ENCODE results near the gene ORAI3. TPM values are rescaled to one million over a fixed set of nuclear protein-coding genes. Genes with fewer than 3 reads are reported as not detected.

Gene ORAI3
- total and polyA plus RNA-seq, 2 of the 13 experiments (the other 11 are each of a cell fraction or from before 2014, with no cell fraction given), result 11.4 to 32.0 TPM

GRCh38 chr16:30904114-30904780 is 44.6 kb upstream of the ORAI3 start (continued):
- TF ChIP-seq TEAD3 (CRISPR knock-in tag; optimal IDR thresholded peaks at IDR 0.05; ENCODE audit: borderline replicate concordance) (no peak), MAFK (conservative IDR thresholded peaks at IDR 0.05 in 1 of 2, IDR thresholded peaks at IDR 0.05 in 1 of 2; ENCODE audit: low read length in 2 of 2) (no peak), ZFYVE20 (CRISPR knock-in tag; IDR thresholded peaks at IDR 0.05; ENCODE audit: borderline replicate concordance, low read depth) (no peak), ZNF883 (CRISPR knock-in tag; IDR thresholded peaks at IDR 0.05; ENCODE audit: not compliant biosample characterization) (peak; percentile 35), FOXP1 (IDR thresholded peaks at IDR 0.05) (no peak), FOXP1 (CRISPR knock-in tag; IDR thresholded peaks at IDR 0.05) (no peak), DNMT1 (CRISPR knock-in tag; IDR thresholded peaks at IDR 0.05) (no peak), THAP7 (CRISPR knock-in tag; IDR thresholded peaks at IDR 0.05) (no peak), HOXA3 (CRISPR knock-in tag; IDR thresholded peaks at IDR 0.05) (no peak), ZNF598 (CRISPR knock-in tag; IDR thresholded peaks at IDR 0.05; ENCODE audit: borderline replicate concordance) (no peak; the same call in 1 of the 2 replicates), ZNF569 (CRISPR knock-in tag; IDR thresholded peaks at IDR 0.05; ENCODE audit: borderline replicate concordance) (no peak), ZNF790 (CRISPR knock-in tag; IDR thresholded peaks at IDR 0.05; ENCODE audit: borderline replicate concordance) (no peak), HNRNPUL1 (IDR thresholded peaks at IDR 0.05; ENCODE audit: low read depth, low read length) (no peak), MYPOP (CRISPR knock-in tag; IDR thresholded peaks at IDR 0.05) (no peak), TCF7 (IDR thresholded peaks at IDR 0.05; ENCODE audit: low read depth) (no peak), NCOA2 (CRISPR knock-in tag; IDR thresholded peaks at IDR 0.05) (no peak), ZNF430 (CRISPR knock-in tag; IDR thresholded peaks at IDR 0.05) (no peak), ZNF496 (CRISPR knock-in tag; IDR thresholded peaks at IDR 0.05; ENCODE audit: insufficient replicate concordance) (no peak), THRA (CRISPR knock-in tag; IDR thresholded peaks at IDR 0.05; ENCODE audit: borderline replicate concordance) (no peak), MAX (IDR thresholded peaks at IDR 0.05) (0 out of 2 replicates have a peak, but pooled peaks have one; percentile 2), ESRRA (CRISPR knock-in tag; IDR thresholded peaks at IDR 0.05; ENCODE audit: low read depth) (no peak), HDAC6 (IDR thresholded peaks at IDR 0.05; ENCODE audit: low read depth, low read length) (no peak), ZNF331 (CRISPR knock-in tag; IDR thresholded peaks at IDR 0.05) (no peak), PCBP2 (optimal IDR thresholded peaks at IDR 0.05; ENCODE audit: low read depth, low read length, poor library complexity, severe bottlenecking) (no peak), SMYD3 (CRISPR knock-in tag; IDR thresholded peaks at IDR 0.05) (no peak), SALL1 (CRISPR knock-in tag; IDR thresholded peaks at IDR 0.05) (0 out of 2 replicates have a peak, but pooled peaks have one; percentile 11), GABPA (IDR thresholded peaks at IDR 0.05; ENCODE audit: low read depth, low read length) (peak; percentile 41), GABPA (CRISPR knock-in tag; IDR thresholded peaks at IDR 0.05; ENCODE audit: low read depth) (no peak), POLR2A (IDR thresholded peaks at IDR 0.05; ENCODE audit: insufficient read depth in 1 of 2, low read depth in 2 of 2, low read length in 2 of 2) (no peak), POLR2G (IDR thresholded peaks at IDR 0.05; ENCODE audit: low read depth, low read length) (no peak), NCOA5 (CRISPR knock-in tag; IDR thresholded peaks at IDR 0.05) (no peak)
